SKM-1 (cell line): ENCODE results near the gene CDH4.
"Not testable (repeated sequence)": the region's sequence is repeated elsewhere in the genome, so short reads cannot be mapped to it uniquely, and the experiment has no call there.

Source experiments
- DNase-seq: peaks from one replicate; lab custom pipeline; 2025; ENCODE audit not compliant: unreplicated experiment; lab: John Stamatoyannopoulos, UW

The CDH4 gene

DNA sequence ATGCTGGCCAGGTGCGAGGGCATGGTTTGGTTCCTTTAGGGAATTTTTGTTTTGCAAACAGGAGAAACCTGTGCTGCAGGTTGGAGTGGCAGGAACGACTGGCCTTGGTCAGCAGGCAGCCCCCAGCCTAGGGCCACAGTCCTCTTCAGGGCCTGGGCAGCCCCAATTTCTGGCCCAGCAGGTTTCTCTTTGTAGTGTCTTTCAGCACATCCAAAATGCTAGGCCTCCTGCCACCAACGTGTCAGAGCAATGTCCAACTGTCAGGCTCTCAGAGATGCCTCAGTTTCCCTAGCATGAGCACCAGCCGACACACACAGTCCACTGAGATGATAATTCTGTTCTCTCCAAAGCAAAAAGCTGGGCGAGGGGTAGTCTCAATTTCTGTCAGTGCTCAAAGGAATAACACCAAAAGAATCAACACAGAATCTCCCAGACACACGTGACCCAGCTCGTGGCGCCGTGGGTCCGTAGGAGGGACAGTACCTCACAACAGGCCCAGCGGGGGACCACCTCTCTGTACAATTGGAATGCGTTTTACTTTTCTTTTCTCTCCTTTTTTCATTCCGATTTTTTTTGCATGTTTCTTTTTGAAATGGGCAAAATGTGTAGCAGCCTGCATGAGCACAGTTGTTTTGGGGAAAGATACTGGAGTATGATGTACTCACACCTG is 687.8 kb downstream of the CDH4 start:
- no peak for DNase-seq

DNA sequence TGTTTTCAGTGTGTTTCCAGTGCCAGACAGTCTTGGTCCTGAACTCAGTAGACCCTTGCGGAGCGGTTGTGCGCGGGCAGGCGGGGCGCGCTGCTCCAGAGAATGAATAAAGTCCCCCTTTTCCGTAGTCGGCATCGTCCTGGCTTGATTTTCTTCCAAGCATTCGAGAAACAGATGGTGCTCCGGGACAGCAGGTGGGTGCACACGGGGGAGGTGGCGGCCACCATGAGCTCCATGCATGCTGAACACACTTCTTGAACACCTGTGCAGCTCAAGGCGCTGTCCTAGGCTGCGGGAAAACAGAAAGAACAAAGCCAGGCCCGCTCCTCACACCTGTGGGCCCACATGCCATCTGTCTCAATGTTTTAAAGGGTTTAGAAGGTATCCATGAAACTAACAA is 688.4 kb downstream of the CDH4 start:
- no peak for DNase-seq

DNA sequence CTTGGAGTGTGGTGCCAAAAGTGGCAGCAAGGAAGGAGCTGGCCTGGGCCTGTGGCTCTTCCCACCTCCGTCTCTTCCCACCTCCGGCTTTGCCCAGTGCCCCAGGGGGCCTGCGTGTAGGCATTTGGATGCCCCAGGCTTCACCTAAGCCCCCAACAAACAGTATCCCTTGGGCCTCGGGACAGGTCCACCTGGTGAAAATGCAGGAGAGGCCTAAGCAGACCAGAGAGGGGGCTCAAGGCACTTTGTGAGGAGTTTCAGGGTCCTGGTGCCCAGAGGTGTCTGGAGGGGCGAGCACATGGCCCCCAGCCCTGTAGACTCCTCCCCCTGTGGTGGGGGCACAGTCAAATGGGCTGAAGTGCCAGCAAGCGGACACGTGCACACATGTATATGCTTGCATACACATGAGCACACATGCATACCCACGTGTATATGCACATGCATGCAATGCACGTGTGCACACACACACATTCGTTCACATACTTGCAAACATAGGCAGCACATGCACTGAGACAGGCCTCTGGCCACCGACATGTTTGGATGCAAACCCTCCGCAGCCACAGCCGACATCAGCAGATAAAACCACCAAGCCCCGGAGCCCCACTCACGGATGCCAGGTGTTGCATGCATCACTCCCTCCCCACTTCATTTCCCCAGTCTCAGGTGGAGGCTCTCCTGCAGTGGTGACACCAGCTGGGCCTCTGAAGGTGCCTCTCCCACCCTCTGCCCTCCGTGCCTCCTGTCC is 689.1 kb downstream of the CDH4 start:
- DNase-seq: no peak

DNA sequence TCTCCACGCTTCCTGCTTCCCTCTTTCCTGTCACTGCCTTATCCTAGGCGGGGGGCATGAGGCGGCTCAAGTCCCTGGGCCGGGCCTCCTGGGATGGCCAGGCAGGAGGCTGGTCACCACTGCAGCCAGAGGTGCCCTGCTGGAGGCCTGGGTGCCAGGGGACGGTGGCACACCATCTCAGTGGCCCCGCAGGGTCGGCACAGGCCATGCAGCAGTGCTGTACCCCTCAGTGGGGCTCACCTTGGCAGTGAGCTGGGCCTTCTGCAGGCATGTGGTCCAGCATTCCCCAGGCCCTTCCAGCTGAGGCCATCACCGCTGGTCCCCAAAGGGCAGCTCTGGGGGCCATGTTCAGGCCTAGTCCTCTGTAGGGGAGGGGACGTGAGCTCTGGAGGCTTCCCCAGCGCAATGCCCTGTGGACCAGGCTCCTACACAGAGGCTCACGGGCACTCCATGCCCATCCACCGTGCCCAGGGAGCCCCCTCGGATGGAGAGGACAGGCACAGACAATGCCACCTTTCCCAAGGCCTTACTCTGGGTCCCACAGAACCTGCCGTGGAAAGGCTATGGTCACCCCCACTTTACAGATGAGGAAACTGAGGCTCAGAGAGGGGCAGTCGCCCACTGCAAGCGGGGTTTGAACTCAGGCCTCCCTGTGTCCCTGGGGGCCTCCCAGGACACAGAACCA is 689.8 kb downstream of the CDH4 start:
- DNase-seq: no peak

DNA sequence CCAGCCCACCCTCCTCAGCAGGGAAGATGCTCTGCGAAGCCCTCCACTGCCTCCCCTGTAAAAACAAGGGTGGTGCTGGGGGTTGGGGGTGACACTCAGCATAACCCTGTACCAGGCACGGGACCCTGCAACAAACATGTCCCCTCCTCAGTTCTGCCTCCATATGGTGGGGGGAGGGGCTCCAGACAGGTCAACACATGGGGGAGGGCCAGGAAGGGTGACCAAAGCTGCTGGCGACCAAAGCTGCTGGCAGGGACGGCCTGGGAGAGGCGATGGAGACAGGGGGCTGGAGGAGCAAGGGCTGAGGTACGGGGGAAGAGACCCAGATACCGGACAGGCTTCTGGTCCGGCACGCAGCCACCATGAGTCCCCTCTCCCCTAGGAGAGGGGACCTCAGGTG is 690.5 kb downstream of the CDH4 start:
- DNase-seq: no peak

DNA sequence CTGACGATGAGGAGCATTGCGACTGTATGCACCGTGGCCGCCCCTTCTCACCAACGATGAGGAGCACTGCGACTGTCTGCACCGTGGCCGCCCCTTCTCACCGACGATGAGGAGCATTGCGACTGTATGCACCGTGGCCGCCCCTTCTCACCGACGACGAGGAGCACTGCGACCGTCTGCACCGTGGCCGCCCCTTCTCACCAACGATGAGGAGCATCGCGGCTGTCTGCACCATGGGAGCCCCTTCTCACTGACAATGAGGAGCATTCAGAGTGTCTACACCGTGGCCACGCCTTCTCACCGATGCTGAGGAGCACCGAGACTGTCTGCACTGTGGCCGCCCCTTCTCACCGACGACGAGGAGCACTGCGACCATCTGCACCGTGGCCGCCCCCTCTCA is 692.9 kb downstream of the CDH4 start:
- not testable (repeated sequence) for DNase-seq

DNA sequence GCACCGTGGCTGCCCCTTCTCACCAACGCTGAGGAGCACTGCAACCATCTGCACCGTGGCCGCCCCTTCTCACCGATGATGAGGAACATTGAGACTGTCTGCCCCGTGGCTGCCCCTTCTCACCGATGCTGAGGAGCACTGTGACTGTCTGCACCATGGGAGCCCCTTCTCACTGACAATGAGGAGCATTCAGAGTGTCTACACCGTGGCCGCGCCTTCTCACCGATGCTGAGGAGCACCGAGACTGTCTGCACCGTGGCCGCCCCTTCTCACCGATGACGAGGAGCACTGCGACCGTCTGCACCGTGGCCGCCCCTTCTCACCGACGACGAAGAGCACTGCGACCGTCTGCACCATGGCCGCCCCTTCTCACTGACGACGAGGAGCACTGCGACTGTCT is 693.4 kb downstream of the CDH4 start:
- DNase-seq: not testable (repeated sequence)

DNA sequence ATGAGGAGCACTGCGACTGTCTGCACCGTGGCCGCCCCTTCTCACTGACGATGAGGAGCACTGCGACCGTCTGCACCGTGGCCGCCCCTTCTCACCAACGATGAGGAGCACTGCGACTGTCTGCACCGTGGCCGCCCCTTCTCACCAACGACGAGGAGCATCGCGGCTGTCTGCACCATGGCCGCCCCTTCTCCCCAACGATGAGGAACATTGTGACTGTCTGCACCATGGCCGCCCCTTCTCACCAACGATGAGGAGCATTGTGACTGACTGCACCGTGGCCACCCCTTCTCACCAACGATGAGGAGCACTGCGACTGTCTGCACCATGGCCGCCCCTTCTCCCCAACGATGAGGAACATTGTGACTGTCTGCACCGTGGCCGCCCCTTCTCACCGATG is 696.0 kb downstream of the CDH4 start:
- DNase-seq: not testable (repeated sequence)

DNA sequence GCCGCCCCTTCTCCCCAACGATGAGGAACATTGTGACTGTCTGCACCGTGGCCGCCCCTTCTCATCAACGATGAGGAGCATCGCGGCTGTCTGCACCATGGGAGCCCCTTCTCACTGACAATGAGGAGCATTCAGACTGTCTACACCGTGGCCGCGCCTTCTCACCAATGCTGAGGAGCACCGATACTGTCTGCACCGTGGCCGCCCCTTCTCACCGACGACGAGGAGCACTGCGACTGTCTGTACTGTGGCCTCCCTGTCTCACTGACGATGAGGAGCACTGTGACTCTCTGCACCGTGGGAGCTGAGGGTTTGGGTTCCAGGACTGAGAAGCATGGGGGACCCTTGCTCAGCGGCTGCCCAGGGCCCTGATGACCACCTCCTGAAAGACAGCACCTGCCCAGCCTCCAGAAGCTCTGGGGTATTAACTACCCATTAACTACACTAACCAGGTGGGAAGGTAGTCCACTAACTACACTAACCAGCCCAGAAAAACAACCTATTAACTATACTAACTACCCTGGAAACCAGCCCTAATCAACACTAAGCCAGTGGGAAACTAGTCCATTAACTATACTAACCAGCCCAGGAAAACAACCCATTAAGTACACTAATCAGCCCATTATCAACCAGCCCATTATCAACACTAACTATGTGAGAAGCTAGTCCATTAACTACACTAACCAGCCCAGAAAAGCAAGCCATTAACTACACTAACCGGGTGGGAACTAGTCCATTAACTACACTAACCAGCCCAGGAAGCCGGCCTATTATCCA is 696.7 kb downstream of the CDH4 start:
- no peak for DNase-seq

DNA sequence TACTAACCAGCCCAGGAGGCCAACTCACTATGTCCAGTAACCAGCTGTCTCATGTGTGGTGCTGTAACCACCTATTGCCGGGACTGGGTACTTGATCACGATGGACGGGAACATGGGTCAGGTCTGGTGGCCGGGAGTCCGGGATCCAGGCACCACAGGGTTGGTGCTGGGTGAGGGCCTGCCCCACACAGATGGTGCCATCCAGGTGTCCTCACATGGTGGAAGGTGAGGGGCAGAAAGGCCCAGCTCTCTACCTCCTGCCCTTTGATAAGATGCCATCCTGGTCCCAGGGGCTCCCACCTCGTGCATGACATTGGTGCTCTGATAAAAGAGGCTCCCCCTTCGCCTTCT is 697.3 kb downstream of the CDH4 start:
- no peak for DNase-seq

DNA sequence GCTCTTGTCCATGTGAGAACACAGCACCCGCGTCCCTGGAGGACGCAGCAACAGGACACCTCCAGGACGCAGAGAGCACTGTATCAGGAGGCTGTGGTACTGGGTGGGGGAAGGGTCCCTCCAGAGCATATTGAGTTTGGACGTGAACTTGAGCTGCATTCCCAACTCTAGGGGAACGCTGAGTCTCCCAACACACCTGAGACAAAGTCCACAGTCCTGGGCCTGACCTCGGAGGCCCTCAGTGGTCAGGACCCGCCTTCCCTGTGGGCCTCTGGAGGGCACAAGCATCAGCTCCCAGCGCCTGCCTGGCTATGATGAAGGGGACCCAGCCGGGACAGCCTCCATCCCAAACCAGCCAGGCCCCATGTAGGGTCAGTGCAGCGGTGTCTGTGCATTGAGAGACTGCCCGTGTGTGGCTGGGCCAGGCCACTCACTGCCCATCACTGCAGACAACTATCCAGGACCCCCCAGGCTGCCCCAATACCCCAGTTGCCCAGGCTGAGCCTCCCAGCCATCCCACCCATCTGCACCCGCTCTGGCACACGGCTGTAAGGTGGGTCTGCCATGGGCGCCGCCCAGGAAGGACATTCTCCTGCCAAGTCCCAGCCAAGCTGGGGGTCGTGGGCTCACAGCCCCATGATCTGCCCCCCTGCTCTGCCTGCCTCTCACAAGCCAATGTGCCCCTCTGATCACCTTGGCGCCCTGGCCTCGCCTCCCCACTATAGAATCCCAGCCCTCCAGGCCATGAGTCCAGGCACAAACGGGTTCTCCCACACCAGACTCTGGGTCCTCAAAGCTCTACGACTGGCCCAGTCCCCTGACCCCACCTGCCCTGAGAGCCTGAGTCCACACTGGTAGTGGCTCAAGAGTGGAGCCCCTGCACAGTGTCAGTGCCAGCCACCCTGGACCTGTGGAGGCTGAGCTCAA is 697.9 kb downstream of the CDH4 start:
- no peak for DNase-seq

DNA sequence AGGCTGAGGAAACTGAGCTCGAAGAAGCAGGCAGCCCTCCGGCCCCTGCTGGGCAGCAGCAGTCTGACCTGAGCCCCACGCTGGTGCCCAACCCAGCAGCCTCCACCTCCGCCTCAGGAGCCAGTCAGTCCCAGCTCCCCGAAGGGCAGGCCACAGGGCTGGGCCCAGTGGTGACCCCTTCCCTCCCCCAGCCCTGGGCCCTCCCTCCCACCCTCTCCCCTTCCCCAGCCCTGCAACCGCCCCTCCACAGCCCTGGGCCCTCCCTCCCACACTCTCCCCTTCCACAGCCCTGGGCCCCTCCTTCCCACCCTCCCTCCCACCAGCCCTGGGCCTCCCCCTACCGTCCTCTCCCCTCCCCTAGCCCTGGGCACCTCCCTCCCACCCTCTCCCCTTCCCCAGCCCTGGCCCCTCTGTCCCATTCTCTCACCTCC is 698.6 kb downstream of the CDH4 start:
- DNase-seq: no peak

DNA sequence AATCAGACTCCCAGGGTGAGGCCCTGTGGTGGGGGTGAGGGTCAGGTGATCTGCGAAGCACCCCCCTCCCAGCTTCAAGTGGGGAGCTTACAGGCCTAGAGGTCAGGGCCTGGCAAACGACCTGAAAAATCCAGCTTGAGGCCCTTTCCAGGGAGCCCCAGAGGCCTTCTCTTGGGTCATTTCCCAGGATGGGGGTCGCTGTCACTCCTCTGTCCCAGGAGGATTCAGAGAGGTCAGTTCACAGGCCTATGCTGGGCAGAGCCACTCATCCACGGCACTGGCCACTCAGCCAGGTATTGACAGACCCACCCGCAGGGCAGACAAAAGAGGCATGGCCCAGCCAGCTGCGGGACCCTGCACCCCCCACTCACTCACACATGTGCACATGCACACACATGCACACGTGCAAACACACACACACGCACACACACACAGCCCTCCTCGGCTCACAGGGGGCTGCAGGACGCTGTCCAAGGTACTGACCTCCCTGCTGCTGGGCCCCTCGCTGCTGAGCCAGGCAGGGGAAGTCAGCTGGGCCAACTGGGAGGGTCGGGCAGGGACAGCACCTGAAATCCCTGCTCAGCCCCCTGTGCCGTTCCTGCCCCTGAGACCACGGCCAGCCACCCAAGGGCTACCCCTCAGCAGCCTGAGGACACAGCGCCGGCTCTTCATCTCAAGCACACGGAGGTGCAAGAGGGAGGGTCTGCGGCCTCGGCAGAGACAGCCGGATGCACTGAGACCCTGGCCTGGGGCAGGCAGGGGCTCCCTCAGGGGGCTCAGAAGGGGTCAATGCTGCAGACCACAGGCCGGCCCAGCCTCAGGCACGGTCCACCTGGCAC is 699.9 kb downstream of the CDH4 start:
- no peak for DNase-seq

DNA sequence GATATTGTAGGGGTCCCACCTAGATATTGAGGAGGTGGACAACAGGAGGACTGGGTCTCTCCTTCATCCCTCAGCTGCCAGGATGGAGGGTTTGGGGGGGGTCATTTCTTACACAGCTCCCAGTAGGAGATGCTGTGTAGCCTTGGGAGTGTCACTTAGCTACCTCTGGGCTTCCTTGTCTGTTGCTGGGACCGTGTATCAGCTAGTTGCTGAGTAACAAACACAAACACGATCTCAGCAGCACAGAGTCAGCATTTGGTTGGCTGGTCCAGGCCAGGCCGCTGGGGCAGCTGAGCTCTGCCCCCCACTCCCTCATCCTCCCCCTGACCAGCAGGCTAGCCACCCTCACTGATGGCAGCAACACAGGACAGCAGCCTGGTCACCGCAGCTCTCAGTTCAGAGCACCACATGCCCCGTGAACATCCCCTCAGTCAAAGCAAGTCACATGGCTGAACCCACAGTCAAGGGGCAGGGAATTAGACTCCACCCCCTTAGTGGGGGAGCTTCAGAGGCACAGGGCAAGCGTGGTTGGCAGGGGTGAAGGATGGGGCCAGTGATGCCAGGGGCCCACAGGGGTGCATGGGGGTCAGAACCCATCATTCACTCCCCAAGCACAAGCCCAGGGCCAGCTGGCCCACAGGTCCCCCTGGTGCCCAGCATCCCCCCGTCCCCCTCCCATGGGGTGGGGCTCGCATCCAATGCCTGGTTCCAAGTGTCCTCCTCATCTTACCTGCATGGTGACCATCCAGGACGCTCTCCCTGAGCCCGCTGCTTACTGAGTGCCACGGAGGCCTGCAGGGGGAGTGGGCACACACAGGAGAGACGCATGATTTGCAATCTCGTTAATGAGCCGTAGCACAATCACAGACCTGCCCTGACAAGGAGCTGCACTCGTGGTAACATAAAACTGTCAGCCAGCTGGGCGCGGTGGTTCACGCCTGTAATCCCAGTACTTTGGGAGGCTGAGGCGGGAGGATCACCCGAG is 701.3 kb downstream of the CDH4 start:
- DNase-seq: no peak

DNA sequence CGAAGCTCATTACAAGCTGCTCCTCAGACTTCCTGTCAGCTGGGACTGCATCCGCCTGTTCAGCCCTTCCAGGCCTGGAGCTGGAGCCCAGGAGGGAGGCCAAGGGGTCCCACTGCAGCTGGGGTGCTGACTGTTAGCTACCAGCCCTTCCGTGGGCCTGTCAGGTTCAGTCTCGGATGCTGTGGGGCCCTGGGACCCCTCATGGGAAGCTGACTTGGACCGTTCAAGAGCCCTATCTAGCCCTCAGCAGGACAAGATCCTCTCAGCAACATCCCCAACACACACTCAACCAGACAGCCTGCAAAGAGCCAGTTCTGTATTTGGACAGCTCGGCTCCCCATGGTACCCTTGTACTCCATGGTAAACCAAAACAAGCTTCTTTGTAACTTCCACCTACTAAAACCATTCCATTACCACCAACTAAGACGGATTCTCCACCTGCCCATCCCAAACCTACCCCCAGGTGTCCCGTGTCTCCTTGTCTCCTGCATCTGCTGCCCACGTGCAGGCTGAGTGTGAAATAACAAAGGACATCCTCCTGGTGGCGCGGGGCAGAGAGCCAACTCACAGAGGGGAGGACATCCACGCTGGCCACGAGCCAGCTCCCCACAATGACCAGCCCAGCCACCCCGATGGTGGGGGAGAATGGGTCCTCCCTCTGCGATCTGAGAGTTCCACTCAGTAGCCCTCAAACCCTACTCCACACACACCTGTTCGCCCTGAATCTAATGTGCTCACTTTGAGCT is 702.4 kb downstream of the CDH4 start:
- DNase-seq: no peak

DNA sequence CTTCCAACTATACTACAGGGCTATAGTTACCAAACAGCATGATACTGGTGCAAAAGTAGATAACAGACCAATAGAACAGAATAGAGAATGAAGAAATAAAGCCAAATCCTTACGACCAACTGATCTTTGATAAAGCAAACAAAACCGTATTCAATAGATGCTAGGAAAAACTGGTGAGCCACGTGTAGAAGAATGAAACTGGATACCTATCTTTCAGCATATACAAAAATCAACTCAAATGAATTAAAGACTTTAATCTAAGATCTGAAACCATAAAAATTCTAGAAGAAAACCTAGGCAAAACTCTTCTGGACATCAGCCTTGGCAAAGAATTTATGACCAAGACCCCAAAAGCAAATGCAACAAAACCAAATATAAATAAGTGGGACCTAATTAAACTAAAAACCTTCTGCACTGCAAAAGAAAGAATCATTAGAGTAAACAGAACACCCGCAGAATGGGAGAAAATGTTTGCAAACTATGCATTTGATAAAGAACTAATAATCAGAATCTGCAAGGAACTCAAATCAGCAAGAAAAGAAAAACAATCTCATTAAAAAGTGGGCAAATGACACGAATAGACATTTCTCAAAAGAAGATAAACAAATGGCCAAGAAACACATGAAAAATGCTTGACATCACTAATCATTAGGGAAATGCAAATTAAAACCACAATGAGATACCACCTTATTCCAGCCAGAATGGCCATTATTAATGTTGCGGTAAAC is 703.8 kb downstream of the CDH4 start:
- DNase-seq: no peak
